GM18861 (cell line): Measurements from ENCODE around the gene SNX10.

ENCODE experiments used
- ATAC-seq: cut with Tn5 transposase; IDR thresholded peaks from one replicate; pipeline ENCODE4 v1.9.1; 2021; ENCODE audit not compliant: unreplicated experiment

The SNX10 gene

GRCh38 chr7:26332698-26333097 is 41.0 kb downstream of the SNX10 start:
- ATAC-seq: no peak

DNA sequence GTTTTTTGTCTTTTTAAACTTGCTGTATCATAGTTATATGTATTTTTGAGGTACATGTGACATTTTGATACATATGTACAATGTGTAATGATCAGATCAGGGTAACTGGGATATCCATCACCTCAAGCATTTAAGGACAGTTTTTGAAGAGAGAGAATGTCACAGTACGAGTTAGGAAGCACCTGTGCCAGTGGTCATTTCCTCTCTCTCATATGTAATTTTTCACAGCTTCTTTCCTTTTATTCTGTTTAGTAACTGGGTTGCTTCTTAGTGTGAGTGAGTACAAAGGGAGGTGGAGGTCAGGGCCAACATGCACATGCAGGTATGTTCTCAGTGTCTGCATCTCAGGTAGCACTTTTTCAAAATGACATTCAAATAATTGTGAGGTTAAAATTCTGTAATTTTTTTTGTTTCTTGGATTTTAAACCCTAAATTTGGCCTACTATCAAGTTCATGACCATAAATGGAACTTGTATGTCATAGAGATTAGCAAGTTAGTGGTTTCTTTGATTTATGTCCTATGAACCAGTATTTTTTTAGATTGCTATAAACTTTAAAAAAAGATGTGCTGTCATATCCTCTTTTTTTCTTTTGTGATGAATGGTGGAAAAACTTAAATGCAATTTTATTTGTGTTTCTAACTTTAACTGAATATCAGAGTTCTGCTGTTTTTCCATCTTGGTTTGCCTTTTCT is 42.7 kb downstream of the SNX10 start:
- ATAC-seq: no peak

DNA sequence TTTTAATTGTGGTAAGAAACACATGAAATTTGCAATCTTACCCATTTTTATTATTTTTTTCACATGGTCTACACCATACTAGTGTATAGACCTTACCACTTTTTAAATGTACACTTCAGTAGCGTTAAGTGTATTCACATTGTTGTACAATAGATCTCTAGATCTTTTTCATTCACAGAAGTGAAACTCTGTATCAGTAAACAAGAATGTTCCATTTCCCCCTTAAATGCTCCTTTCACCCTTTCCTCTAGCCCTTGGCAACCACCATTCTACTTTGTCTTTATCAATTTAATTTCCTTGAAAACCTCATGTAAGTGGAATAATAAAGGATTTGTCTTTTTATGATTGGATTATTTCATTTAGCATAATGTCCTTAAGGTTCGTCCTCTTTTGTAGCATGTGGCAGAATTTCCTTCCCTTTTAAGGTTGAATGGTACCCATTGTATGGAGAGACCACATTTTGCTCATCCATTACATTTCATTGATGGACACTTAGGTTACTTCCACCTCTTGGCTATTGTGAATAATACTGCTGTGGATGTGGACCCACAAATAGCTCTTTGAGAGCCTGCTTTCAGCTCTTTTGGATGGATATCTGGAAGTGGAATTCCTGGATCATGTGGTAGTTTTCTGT is 45.7 kb downstream of the SNX10 start:
- peak; percentile 36 for ATAC-seq

DNA sequence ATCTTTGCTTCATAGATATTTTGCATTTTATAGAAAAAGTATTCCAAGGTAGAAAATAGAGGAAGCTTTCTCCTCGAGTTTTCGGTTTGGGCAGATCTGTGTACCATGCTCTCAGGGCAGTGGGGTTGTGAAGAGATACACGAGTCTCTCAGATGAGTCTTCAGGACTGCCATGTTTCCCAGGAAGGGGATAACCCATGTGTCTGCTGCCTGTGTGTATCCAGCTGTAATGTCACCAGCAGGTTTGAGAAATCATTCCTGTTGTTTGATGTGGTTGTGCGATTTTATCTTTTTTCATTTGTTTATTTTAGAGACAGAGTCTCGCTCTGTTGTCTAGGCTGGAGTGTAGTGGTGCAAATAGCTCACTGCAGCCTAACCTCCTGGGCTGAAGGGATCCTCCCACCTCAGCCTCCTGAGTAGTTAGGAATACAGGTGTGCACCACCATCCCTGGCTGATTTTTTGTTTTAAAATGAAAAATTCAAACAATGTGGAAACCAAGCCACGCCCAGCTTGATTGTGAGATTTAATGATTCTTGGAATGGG is 48.9 kb downstream of the SNX10 start:
- ATAC-seq: no peak

DNA sequence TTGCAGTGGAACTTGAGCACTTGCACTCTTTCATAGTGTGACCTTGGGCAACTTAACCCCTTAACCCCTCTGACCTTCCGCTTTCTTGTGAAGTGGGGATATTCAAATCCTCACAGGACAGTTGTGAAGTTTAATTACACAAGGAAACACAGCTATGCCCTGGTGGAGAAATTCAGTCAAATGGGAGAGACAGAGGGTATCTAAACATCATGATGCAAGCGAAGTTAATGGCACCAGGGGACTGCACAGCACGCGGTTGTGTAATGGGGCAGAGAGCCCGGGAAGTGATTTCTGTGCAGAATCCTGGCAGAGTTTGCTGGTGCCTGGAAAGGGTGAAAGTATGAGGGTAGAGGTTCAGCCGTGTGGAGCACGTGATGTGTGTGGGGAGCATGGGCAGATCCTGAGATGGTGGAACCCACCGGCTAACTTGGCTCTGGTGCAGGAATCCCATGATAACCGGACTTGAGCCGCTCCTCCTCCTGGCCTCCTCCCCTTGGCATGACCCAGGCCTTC is 51.7 kb downstream of the SNX10 start:
- ATAC-seq: no peak

DNA sequence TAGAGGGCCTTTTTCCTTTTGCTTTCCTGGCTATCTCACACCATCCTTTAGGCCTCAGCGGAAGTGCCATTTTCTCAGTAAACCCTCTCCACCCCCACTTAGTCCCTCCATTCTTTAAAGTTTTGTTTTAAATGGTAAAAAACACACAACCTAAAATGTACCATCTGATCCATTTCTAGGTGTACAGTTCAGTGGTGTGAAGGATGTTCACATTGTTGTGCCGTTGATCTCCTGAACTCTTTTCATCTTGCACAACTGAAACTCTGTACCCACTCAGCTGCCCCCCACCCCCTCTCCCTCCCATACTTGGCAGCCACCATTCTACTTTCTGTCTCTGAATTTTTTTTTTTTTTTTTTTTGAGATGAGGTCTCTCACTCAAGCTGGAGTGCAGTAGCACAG is 52.2 kb downstream of the SNX10 start:
- ATAC-seq: no peak

DNA sequence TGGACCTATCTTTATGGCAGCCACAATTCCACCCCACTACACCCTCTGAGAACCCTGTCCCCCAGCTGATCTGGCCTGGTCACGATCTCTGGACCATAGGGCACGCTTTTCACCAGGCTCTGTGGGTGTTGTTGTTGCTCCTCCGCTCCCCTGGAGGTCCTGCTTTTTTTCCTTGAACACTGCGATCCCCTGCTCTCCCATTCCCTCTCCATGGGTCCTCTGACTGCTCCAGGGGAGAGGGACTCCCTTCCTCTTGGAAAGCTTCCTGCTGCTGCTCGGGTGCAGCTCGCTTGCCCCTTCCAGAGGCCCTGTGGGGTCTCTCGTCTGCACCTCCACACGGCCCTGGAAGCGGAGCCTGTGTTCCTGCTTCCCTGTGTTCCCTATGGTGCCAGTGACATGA is 53.5 kb downstream of the SNX10 start:
- no peak for ATAC-seq

DNA sequence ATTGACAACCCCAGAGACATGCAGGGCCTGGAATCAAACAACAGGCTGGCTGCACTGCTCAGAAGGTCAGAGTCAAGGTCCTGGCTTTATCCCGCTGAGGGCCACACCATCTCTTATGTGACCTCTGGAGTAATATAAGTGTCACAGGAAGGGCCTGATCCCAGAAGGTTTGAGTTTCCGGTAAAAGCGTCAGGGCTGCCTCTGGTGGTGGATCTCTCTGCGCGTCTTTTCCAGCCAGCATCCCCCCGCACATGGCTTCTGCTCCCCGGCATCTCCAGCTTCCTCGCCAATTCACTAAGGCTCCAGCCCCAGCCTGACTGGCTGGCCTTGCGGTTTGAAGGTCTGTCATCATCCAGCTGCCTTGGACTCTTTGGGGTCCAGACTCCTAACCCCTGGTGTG is 54.2 kb downstream of the SNX10 start:
- no peak for ATAC-seq

- no peak for ATAC-seq
Measured at GRCh38 chr7:26346611-26347203, 55.0 kb downstream of the SNX10 start.

GRCh38 chr7:26348234-26348851 is 56.7 kb downstream of the SNX10 start:
- peak; percentile 89 for ATAC-seq

DNA sequence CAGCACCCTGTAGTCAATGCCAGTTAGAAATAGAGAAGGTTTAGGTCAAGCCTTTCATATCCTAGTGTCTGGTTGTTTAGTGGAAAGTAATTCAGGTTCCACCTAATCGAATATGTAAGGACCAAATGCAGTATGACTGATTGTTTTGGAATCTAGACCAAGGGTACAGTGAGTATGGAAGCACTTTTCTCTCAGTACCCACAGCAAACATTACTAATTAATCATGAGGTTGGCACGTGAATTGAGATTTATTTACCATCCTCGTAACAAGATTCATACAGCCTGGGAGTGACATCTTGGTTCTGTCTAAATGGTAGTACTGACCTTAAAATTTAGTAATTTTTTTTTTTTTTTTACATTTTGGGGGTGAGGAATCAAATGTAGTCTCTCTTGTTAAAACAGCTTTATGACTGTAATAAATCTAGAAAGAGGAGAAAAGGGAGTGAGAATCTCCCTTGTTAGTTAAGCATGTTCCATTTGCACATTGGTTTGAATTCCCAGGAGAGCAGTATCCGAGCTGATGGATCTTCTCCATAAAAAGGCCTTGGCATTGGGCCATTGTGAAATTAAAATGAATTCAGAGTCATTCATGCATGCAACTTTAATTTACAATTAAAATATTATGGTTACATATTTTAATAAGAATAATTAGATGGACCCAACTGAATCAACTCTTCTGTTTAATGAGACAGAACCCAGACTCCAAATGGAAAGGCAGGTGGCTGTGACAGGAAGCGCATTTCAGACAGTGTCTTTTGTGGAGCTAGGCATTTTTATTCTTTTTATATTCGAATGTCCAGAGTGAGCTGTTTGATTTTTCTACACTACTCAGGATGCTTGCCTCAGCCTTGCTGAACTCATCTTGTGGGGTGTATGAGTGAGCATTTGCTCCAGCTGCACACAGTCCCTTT is 57.6 kb downstream of the SNX10 start:
- no peak for ATAC-seq

DNA sequence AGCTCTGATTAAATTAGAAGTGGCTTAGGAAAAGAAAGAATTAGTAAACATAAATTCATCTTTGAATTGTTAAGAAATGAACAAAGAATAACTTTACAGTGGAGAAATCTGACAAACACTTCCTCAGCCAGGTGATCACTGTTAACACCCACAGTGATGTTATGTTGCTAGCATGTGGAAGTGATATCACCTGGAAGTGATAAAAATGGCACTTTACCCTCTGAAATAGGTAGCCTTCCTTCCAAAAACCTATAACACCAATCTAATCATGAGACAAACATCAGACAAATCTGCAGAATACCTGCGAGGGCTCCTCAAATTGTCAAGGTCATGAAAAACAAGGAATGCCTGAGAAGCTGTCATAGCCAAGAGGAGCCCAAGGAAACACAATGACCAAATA is 59.5 kb downstream of the SNX10 start:
- ATAC-seq: no peak

- ATAC-seq: no peak
Measured at GRCh38 chr7:26356229-26356628, 64.6 kb downstream of the SNX10 start.

DNA sequence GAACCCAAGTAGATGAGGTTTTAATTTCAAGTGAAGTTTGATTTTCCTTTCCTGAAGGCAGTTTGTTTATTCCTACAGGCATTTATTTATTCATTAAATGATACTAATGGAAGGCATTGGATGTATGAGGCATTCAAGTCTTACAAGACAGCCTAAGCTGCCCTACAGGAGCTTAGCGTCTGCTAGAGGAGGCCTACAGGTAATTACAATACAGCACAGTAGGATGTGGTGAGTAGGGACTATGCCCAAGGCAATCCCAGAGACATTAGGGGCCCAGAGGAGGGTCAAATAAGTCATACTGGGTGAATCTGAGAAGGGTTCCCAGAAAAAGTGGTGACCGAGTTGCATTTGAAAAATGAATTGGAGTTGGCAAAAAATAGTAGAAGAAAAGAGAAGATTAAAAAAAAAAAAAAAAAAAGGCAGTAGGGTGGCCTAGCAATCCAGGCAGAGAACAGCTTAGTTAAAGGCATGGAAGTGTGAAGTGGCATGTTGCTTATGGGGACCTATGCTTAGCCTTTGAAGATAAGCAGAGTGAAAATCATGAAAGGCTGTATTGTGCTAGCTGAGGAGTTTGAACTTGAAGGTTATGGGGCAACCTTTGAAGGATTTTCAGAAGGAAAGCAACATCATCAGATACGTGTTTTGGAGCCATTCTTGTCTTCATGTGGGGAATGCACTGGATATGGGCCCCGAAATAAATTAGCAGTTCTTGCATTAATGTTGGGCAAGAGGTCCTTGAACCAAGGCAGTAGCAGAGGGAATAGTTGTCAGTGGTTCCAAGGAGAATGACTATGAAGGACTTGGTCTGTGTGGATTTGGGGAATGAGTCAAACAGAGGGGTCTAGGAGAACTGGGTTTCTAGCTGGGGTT is 65.5 kb downstream of the SNX10 start:
- ATAC-seq: no peak

- no peak for ATAC-seq
Measured at GRCh38 chr7:26357799-26358151, 66.1 kb downstream of the SNX10 start.

GRCh38 chr7:26360650-26361049 is 69.0 kb downstream of the SNX10 start:
- ATAC-seq: no peak

DNA sequence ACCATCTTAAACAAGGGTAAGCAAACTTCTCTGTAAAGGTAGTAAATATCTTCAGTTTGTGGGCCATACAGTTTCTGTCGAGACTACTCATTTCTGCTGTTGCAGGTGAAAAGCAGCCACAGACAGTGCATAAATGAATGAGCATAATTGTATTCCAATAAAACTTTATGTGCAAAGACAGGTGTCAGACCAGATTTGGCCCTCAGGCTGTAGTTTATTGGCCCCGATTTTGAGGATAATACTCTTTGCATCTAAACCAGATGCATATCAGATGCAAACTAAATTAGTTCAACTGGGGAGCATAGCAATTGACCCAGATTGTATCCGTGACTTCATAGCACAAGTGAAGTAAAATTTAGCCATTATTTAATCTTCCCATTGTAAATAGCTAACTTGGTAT is 70.0 kb downstream of the SNX10 start:
- no peak for ATAC-seq

- no peak for ATAC-seq
Measured at GRCh38 chr7:26363465-26363864, 71.8 kb downstream of the SNX10 start.

- peak; percentile 71 for ATAC-seq
Measured at GRCh38 chr7:26365077-26365900, 73.6 kb downstream of the SNX10 start.
